Stimulated activated CD8-positive, alpha-beta memory T cell treated with anti-CD3 and anti-CD28 coated beads, Interleukin-12 subunit alpha, Interleukin-12 subunit beta, amount 100 ng/mL, for 1 hour (primary cell): ENCODE data around the gene DAPK1.

Source experiments
- DNase-seq: peaks from one replicate; pipeline ENCODE4 v3.0.0-alpha.2; 2020; ENCODE audit warnings: low read depth

Gene DAPK1

DNA sequence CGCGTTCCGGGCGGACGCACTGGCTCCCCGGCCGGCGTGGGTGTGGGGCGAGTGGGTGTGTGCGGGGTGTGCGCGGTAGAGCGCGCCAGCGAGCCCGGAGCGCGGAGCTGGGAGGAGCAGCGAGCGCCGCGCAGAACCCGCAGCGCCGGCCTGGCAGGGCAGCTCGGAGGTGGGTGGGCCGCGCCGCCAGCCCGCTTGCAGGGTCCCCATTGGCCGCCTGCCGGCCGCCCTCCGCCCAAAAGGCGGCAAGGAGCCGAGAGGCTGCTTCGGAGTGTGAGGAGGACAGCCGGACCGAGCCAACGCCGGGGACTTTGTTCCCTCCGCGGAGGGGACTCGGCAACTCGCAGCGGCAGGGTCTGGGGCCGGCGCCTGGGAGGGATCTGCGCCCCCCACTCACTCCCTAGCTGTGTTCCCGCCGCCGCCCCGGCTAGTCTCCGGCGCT lies at the start of gene DAPK1:
Gene DAPK1, plus strand, starts transcription at position 264 of the 442 bp plus-strand sequence. CDS start 1,211 bp downstream, outside the sequence.
- DNase-seq, result no peak

DNA sequence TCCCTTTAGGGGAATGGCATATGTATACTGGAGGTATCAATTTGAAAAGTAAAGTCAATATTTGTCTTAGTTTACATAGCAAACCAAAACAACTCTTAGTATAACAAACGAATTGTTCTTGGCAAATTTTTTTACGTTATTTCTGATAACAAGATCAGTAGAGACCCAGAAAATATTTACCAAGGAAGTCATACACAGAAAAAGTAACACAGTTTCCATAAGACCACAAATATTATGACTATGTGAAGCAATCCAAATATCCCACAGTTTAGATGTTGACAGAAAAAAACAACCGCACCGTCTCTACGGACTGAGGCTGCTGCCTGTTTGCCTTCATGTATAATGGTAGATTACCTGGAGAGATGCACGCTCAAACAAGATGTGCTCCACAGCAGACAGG lies 46.5 kb upstream of the DAPK1 start:
- DNase-seq, result no peak

DNA sequence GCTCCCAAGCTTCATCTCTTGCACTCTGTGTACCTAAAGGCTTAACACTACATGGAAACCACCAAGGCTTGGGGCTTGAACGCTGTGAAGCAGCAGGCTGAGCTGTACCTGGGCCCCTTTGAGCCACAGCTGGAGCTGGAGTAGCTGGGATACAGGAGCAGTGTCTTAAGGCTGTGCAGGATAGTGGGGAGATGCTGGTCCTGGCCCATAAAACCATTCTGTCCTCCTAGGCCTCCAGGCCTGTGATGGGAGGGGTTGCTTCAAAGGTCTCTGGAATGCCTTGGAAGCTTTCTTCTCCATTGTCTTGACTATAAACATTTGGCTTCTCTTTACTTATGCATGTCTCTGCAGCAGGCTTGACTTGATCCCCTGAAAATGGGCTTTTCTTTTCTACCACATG lies 42.3 kb upstream of the DAPK1 start:
- no peak for DNase-seq

DNA sequence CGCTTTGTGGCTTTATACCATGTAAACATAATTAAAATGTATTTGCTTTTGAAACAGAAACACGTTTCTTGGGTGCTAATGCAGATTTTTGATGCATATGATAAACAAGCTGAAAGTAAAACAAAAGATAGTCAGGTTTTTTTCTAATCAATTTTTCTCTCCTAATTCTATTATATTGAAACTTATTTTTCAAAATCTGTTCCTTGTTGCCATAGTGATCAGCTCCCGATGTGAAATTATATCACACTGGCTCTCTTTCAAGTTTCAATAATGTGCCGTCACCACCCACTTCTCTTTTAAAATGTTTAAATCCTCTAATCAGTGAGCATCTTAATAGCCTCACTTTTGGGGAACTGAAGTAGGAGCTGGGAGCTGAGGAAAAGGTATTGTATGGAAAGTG lies 36.4 kb upstream of the DAPK1 start:
- no peak for DNase-seq

DNA sequence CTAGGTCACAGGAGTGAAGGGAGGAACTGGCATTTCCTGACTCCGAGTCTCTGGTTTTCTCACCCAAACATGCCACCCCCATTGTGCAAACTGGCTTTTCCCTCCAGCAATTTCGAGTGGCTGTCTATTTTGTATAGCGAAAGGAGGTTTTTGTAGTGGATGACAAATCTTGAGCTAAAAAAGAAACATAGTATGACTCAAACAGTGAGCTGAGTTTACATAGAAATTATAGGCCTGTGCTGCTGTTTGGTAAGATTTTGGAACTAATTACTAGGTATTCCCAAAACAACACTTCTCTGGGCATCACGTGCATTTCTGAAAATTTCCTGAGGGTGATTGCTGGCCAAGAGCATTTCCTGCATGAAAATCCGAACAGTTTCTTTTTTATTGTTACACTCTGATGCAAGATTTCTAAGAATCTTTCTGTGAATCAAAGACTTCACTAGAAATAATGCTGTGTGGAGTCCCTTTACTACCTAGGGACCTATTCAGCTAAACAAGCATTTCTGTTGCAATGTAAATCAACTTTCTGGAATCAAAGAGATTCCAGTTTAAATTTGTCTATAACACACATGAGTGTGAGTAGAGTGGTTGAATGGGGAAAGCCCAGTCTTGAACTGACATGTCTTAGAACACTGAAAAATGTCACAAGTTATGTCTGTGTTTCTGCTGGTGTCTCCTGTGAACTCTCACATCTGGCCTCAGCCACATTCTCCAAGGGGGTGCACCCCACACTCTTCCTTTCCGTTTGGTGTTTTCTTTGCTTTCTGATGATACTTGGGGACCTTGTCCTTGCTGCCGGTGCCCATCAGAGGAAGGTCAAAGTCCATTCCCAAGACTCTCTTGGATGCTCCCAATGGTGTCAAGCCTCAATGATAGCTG lies 33.3 kb upstream of the DAPK1 start:
- DNase-seq, result no peak

DNA sequence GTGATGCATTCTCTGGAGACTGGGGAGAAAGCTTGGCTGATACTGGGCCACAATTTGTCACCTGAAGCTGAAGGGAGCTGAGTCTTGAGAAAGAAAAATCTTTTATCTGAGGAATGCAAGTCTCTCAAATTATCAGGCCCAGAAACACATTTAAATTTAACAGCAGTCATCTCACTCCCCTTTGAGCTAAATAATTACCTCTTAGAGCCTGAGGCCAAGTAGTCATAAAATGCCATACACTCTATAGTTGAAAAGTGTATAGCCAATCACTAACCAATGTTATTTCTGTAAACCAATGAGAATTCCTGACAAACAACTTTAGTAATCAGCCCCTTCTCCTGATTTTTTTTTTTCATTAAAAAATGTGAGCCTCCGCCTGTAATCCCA lies 32.7 kb upstream of the DAPK1 start:
- no peak for DNase-seq

DNA sequence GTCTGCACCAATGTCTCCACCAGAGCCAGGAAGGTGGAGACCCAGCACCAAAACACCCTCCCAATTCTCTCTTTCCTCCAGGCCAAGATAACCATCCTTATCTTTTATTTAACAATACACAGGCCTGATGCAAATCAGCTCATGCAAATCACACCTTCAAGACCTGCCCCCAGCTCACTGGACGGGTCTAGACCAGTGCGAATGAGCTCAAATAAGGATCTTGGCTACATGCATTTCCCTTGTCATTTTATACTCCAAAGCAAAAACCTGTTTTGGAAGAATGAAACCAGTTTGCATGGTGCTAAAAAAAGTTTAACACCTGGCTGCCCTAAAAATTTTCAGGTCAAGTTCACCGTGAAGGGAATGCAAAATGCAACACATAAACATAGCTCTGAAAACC lies 31.9 kb upstream of the DAPK1 start:
- DNase-seq, result no peak

DNA sequence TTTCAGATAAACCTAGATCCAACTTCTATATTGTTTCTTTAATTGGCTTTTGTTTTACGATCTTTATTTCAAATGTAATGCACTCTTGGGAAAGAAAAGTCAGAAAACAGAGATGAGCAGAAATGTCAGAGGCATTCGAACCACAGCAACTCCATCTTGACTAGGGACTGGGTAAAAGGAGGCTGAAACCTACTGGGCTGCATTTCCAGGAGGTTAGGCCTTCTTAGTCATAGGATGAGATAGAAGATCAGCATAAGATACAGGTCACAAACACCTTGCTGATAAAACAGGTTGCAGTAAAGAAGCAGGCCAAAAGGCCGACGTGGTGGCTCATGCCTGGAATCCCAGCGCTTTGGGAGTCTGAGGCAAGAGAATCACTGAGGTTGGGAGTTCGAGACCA lies 30.5 kb upstream of the DAPK1 start:
- DNase-seq, result no peak

DNA sequence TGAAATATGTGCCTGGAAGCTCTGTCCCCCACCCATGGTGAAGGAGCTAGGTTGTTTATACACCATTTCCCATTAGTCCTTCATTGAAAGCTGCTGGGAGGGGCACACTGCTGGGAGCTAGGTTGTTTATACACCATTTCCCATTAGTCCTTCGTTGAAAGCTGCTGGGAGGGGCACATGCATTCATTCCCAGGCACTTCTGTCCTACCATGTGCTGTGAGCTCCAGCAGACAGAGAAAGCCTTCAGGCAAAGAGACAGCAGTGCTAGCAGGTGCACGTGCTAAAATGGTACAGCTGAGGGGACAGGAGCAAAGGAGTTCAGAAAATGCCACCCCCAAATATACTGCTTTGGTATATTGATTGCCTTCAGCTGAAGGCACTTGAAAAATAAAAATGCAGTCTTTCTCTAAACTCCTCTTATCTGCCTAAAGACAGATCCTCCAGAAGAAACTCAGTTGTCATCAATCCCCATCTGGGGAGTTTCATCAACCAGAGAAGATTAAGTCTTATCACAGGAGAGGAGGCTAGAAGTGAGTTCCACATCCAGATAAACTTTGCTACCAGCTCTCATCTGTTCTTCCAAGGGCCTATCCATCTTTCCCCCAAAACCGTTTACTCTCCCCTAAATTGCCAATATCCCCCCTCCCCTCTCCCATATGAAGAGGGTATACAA lies 27.7 kb upstream of the DAPK1 start:
- no peak for DNase-seq

DNA sequence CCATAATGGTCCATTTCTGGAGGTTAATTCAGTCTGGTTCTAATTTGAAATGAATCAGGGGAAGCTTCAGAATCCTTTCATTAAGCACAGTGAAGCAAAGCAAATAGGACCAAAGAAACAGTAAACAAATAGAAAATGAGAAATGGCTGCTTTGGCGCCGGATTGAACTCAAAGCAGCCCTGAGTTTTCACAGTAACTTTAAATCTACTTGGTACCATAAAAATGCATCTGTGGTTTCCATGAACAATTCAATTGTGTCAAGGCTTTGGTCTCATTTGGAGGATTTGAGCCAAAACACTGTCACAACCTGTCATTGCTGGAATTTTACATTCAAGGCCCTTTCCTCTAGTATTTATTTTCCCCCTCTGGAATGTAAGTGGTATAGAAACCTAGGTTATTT lies 25.9 kb upstream of the DAPK1 start:
- DNase-seq, result no peak

DNA sequence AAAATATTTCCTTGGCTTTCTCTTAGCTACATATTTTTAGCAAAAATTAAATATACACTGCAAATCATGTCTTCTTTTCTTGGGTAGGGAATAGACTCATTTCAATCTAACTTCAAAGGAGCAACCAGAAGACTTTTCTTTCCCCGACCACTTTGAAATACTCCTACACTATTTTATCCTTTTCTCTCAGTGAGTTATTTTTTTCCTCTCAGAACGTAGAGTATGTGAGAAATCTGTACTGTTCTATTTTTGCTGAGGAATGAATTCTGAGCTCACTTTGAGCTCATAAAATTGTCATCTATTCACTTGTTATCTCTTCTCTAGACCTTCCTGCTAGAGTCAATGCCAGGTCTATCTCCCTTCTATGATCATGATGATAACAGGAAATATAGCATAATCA lies 22.2 kb upstream of the DAPK1 start:
- no peak for DNase-seq

DNA sequence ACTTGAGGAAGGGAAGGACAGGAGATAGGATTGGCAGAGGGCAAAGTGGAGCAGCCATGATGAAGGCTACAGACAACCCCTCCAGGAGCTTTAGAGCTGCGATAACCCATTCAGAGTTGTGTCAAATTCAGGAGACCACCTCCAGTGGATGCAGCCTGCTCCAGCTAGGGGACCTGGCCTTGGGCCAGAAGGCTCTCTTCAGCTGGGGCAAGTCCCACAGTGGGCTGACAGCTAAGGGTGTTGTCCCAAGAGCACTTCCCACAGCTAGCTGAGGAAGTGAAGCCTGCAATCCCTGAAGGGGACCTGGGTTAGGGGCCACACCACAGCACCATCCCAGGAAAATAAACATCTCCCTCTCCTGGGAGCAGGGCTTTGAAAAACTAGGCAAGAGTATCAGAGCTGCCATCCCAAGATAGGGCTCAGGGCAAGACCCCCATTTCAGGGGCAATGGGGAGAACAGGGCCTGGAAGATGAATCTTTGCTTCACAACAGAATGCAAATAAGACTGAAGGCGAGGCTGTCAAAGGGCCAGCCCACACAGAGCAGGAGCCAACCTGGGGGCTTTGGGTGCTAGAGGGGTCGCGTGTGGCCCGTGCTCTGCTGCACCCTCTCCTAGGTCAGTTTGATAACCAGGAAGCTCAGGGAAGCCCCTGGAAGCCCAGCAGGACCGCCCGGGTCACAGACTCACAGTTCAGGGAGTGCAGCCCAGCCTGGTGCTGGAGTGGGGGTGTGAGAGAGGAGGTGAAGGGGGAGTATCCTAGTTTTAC lies 19.3 kb upstream of the DAPK1 start:
- no peak for DNase-seq

DNA sequence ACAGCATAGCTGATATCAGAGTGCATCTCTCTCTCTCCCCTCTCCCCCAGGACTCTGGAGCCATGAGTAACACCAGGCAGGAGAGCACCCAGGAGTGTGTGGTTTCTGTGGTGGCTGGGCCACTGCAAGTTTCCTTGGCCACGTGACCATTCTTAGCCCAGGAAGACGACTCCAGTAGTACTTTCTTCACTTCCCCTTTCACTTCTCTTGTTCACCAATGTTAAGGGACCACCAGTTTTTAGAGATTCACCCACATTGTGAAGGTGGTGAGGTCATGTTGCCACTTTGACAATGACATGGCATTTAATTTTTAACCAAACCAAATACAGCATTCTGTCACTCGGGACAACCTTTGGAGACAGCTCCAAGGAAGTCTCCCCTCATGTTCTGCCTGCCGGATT lies 17.9 kb upstream of the DAPK1 start:
- no peak for DNase-seq

DNA sequence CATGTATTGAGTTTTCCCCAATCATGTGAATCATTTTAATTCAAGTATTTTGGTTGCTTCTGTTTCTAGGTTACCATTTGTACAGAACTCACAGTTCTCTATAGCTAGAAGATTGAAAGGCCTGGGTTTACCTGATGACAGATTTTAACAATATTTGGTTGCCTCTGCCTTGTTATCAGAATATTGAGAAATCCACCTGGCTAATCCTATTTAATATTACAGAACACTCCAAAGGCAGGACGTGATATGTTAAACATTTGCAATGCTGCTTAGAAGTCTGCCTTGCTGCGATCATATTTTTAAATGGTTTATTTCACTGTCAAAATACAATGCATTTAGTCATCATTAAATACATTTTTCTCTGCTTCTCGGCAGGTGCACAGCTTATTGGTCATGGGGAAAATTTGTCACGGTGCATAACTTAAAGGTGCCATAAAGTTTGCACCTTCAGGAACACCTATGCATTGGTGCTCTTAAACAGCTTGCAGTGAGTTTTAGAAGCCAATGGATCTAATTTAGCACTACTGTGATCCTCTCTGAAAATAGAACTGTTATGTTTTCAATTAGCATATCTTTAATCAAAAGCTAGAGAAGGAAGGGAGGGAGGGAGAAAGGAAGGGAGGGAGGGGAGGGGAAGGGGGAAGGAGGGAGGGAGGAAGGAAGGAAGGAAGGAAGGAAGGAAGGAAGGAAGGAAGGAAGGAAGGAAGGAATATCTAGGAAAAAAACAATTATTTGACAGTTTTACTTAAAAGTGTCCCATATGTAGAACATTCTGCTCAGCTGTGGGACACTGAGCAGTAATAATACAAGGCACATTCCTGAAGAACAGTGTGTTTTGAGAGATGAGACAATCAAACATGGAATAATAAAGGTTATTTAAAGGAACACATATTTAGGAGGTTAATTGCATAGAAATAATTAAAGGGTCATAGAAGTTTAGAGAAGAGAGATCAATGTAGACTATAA lies 15.5 kb upstream of the DAPK1 start:
- no peak for DNase-seq

DNA sequence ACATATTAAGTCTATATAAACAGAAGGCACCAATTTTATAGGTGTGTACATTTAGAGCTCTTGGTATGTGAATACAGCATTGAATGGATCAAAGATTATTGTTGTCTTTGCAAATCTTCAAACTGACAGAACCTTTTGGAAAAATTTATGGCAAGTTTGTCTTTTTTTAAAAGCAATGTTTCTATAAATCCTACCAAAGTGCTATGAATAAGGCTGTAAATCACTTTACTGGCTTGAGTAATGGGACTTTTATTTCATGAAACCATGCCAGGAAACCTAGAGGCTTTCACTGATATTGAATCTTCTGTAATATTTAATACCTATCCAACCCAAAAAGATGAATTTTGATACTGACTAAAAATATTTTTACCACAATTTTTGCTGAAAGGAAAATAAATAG lies 7.4 kb upstream of the DAPK1 start:
- no peak for DNase-seq

DNA sequence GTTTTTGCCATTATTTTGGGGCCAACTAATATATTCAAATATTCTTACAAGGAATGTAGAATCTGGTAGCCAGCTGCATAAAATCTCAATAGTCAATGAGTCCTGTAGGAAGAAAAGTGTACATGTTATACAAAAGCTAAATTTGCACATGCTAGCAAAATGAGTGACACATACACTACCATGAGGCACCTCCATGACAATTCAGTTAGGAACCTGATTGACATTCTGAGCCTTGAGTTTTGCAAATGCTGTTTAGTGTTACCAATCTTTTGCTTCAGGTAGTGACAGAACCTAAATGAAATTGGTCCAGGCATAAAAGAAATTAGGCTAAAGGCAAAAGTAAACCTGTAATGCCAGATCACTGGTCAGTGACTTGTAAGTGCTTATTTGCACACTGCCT lies 6.8 kb upstream of the DAPK1 start:
- DNase-seq, result no peak

DNA sequence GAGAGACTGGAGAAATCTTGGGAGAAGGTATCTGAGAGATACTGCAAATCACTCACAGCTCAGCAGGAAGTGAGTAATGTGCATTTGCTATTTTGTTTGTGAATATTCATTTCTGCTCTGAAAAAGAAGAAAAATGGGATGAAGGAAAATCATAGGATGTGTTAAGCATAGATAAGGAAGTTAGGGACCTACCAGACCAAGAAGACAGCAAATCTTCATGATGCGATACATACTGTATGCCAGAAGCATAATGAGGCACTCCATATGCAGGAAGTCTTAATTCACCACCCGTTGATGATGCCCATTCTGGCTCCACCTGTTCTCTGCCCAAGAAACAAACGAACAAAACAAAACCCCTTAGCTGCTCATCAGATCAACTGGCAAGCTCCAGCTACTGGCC lies 6.1 kb upstream of the DAPK1 start:
- no peak for DNase-seq

DNA sequence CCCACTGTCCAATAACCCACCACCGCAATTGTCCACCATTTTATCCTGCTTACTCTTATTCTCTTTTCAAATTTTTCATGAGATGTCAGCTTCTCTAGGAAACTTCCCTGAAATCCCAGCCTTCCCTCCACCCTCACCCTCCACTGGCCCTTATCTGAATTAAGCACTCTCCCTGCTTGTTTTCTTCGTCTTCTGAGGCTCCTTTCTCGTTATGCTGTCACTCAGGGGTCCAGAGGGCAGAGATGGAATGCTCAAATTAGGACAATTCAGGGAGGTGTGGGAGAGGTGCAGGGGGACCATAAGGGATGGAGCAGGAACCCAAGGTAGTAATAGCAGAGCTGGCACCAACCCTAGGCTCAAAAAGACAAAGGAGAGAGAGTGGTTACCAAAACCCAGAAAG lies 5.0 kb upstream of the DAPK1 start:
- DNase-seq, result no peak

DNA sequence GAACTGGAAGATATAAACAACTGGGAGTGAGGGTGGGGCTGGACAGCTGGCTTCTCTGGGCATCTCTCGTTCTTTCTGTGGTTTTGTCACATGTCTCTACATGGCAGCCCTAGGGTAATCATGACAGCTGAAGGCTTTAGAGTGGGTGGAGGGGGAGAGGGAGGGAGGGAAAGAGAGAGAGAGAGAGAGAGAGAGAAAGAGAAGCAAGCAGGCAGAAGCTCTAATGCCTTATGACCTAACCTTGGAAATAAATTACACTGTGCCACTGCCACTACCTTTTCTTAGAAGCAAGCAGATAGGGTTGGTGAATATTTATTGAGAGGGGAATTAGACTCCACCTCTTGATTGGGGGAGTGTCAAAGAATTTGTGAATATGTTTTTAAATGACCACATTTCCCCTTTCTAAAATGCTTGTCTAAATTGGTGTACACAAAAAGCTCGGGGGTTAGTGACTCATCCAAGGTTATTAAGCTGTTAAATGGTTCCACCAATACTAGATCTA lies 2.6 kb upstream of the DAPK1 start:
- no peak for DNase-seq

DNA sequence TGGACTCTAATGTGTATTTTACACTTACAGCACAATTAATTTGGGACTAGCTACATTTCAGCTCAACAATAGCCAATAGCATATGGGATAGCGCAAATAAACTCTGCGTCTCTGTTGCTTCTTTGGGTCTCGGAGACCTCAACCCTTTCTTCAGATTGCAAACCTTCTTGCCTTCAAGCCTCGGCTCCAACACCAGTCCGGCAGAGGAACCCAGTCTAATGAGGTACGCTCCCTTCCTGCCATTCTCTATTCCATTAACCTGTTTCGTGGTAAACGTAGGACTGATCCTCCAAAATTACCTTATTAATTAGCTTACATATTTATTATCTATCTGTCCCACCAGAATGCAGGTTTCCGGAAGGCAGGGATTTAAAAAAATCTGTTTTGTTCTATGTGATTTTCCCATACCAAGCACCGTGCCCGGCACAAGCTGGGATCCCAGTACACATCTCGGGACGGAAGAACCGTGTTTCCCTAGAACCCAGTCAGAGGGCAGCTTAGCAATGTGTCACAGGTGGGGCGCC lies 525 bp upstream of the DAPK1 start:
- no peak for DNase-seq
